GM12878 (cell line): ENCODE data around the gene DONSON. TPM values are rescaled to one million over a fixed set of nuclear protein-coding genes. Genes with fewer than 3 reads are reported as not detected.
A peak's percentile ranks its signal among the peaks of the same experiment; 100 is the strongest.

ENCODE experiments used
- ATF7 ChIP-seq: fragments of 450-650 bp; IDR thresholded peaks from 2 replicates; pipeline ENCODE4 v1.6.1; 2016; ENCODE audit warnings: low read depth, mild to moderate bottlenecking
- BCL3 ChIP-seq: IDR thresholded peaks from 2 replicates; pipeline ENCODE4 v1.6.1; 2011; ENCODE audit warnings: borderline replicate concordance, low read depth, mild to moderate bottlenecking, moderate library complexity, low read length; ENCODE audit not compliant: insufficient read depth, poor library complexity, severe bottlenecking
- CBX5 ChIP-seq: sonication (generic); IDR thresholded peaks from 2 replicates; pipeline ENCODE4 v1.6.1; 2016; ENCODE audit warnings: low read depth, moderate library complexity, mild to moderate bottlenecking, inconsistent platforms
- EP300 ChIP-seq, 2 experiments: fragments of 150-350 bp in 1 of 2; IDR thresholded peaks; 2 replicates each; pipeline ENCODE4 v1.6.1; 2011 to 2012; ENCODE audit warnings: low read depth in 2 of 2, low read length in 2 of 2, borderline replicate concordance in 1 of 2, improper control_type of control experiment in 1 of 2, inconsistent platforms in 1 of 2; ENCODE audit not compliant: control insufficient read depth in 1 of 2
- EZH2 ChIP-seq: IDR thresholded peaks from 2 replicates; pipeline ENCODE4 v1.6.1; 2012; ENCODE audit warnings: low read depth, mild to moderate bottlenecking, control low read depth, inconsistent platforms, low read length, borderline replicate concordance; ENCODE audit not compliant: control insufficient read depth
- HSF1 ChIP-seq: fragments of 150-350 bp; IDR thresholded peaks from 2 replicates; pipeline ENCODE4 v1.6.1; 2014; ENCODE audit warnings: mild to moderate bottlenecking, low read depth, low read length
- IKZF1 ChIP-seq: fragments of 450-650 bp; conservative IDR thresholded peaks from 2 replicates; pipeline ENCODE4 v1.6.1; 2017; ENCODE audit warnings: antibody characterized with exemption, mild to moderate bottlenecking
- MEF2A ChIP-seq: IDR thresholded peaks from 2 replicates; pipeline ENCODE4 v1.6.1; 2011; ENCODE audit warnings: low read depth, mild to moderate bottlenecking, low read length, moderate library complexity; ENCODE audit not compliant: insufficient read depth
- MLLT1 ChIP-seq: fragments of 450-650 bp; IDR thresholded peaks from 2 replicates; pipeline ENCODE4 v1.6.1; 2016; ENCODE audit warnings: mild to moderate bottlenecking
- NFXL1 ChIP-seq: fragments of 450-650 bp; IDR thresholded peaks from 2 replicates; pipeline ENCODE4 v1.6.1; 2017; ENCODE audit warnings: antibody characterized with exemption, mild to moderate bottlenecking, borderline replicate concordance
- POLR2AphosphoS5 ChIP-seq: IDR thresholded peaks from 2 replicates; pipeline ENCODE4 v1.6.1; 2011; ENCODE audit warnings: mild to moderate bottlenecking, low read length, inconsistent platforms
- RB1 ChIP-seq: fragments of 450-650 bp; formaldehyde crosslinking; IDR thresholded peaks from 2 replicates; pipeline ENCODE4 v1.6.1; 2017; ENCODE audit warnings: mild to moderate bottlenecking, borderline replicate concordance
- RELA ChIP-seq: fragments of 450-650 bp; IDR thresholded peaks from 2 replicates; pipeline ENCODE4 v1.8.0; 2014; ENCODE audit warnings: borderline replicate concordance; ENCODE audit not compliant: partially characterized antibody
- RUNX3 ChIP-seq: IDR thresholded peaks from 2 replicates; pipeline ENCODE4 v1.6.1; 2012; ENCODE audit warnings: low read length, inconsistent platforms
- SMC3 ChIP-seq: IDR thresholded peaks from 2 replicates; pipeline ENCODE4 v1.6.1; 2011; ENCODE audit warnings: low read length, improper control_type of control experiment, borderline replicate concordance
- TBL1XR1 ChIP-seq: IDR thresholded peaks from 2 replicates; pipeline ENCODE4 v1.6.1; 2012; ENCODE audit warnings: low read depth, low read length, improper control_type of control experiment
- TCF7 ChIP-seq: IDR thresholded peaks from 2 replicates; pipeline ENCODE4 v1.6.1; 2014; ENCODE audit warnings: antibody characterized with exemption, borderline replicate concordance
- ZBTB11 ChIP-seq: fragments of 450-650 bp; formaldehyde crosslinking; IDR thresholded peaks from 2 replicates; pipeline ENCODE4 v1.5.0; 2022; ENCODE audit warnings: mild to moderate bottlenecking, missing genetic modification characterization
- ZNF217 ChIP-seq: fragments of 450-650 bp; IDR thresholded peaks from 2 replicates; pipeline ENCODE4 v1.6.1; 2017; ENCODE audit warnings: antibody characterized with exemption, mild to moderate bottlenecking
- ZNF384 ChIP-seq: IDR thresholded peaks from 2 replicates; pipeline ENCODE4 v1.6.1; 2012; ENCODE audit warnings: low read depth, mild to moderate bottlenecking, low read length, improper control_type of control experiment, borderline replicate concordance
- polyA plus RNA-seq, 11 experiments: library from polyadenylated mRNA; depleted of rRNA in 4 of 11; unstranded in 6 of 11; stranded (reverse) in 5 of 11; fragments of >200 nt; fragmentation: Nextera tagmentation in 4 of 11; fragmentation: Illumina TruSeq in 1 of 11; extraction: Ambion mirVana in 4 of 11; extraction: Trizol in 1 of 11; gene quantifications; 1 replicate in 1 of 11; 2 replicates in 10 of 11; pipeline versions ENCODE4 v1.2.1 to v1.2.3, GENCODE V29; 2011 to 2016; ENCODE audit warnings: inconsistent platforms in 2 of 11, missing spikeins in 2 of 11, low read depth in 1 of 11
- total RNA-seq, 4 experiments: library from RNA; depleted of rRNA in 3 of 4; stranded (reverse); fragments of >200 nt in 3 of 4; fragmentation: Illumina TruSeq in 1 of 4; extraction: Trizol in 1 of 4; gene quantifications; 2 replicates each; pipeline versions ENCODE4 v1.2.1 to v1.2.3, GENCODE V29; 2013 to 2021

The DONSON gene
- total and polyA plus RNA-seq, 10 of the 15 experiments (the other 5 are each of a cell fraction or from before 2014, with no cell fraction given) = 13.6 to 51.2 (median 32.2) TPM

- TF ChIP-seq TBL1XR1 (no peak), ATF7 (peak; percentile 69), MLLT1 (peak; percentile 81), ZNF384 (no peak), RB1 (peak; percentile 13; the same call in 1 of the 2 replicates), MEF2A (no peak), RELA (no peak), BCL3 (peak; percentile 46), HSF1 (no peak), CBX5 (0 out of 2 replicates have a peak, but pooled peaks have one; percentile 9), EP300 (IDR thresholded peaks at IDR 0.05; ENCODE audit: borderline replicate concordance in 1 of 2, control insufficient read depth in 1 of 2, low read depth in 2 of 2, low read length in 2 of 2) (no peak), TCF7 (no peak), IKZF1 (peak; percentile 62), NFXL1 (peak; percentile 98), RUNX3 (peak; percentile 46), SMC3 (no peak), ZNF217 (no peak), ZBTB11 (CRISPR knock-in tag) (no peak), POLR2AphosphoS5 (peak; percentile 98), EZH2 (no peak)
These were observed 45.6 kb downstream of the DONSON start, which contains the start of gene SON (continued) for GRCh38 chr21:33542640-33543504.
